Hindlimb muscle (tissue), 1 donor: ENCODE results near the gene CDHR3. TPM values are rescaled to one million over a fixed set of nuclear protein-coding genes. Genes with fewer than 3 reads are reported as not detected.

Experiments used
- DNase-seq: peaks from one replicate; pipeline ENCODE4 v3.0.0-alpha.2; 2013
- polyA plus RNA-seq: library from polyadenylated mRNA; unstranded; fragments of 120-200 nt; gene quantifications from one replicate; pipeline ENCODE4 v1.2.1, GENCODE V29; 2013; ENCODE audit not compliant: insufficient read length

Gene CDHR3
- polyA plus RNA-seq, 1 donor = 14.9 TPM

DNA sequence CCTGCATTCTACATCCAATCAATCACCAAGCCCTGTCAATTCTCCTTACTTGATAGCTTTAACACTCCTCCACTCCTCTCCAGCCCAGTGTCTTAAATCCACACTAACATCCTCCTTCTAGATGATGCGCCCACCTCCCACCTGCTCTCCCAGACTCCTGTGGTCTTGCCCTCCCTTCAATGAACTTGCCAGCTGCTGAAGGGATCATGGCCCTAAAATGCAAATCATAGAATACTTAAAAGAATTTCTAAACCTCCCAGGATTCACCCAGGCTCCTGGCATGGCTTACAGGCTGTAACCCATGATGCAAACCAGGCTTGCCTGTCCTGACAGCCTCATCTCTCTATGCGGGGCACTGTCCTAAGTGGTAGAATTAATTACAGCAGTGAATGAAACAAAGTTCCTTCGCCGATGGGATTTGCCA is 105.5 kb downstream of the CDHR3 start:
- DNase-seq = no peak

DNA sequence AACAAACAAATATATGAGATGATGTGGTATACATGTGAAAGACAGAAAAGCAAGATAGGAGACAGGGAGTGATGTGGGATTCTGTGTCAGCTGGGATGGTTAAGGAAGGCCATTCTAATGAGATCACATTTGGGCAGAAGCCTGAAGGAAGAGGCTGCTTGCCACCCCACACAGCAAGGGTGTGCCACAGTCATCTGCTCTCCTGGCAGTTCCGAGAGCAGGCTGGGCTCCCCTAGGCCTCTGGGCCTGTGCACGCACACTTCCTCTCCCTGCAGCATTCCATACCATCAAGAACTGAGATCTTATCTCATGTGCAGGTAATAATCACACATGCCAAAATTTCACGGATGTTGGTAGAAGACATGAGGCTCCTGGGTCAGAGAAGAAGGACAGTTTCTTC is 105.9 kb downstream of the CDHR3 start:
- no peak for DNase-seq

DNA sequence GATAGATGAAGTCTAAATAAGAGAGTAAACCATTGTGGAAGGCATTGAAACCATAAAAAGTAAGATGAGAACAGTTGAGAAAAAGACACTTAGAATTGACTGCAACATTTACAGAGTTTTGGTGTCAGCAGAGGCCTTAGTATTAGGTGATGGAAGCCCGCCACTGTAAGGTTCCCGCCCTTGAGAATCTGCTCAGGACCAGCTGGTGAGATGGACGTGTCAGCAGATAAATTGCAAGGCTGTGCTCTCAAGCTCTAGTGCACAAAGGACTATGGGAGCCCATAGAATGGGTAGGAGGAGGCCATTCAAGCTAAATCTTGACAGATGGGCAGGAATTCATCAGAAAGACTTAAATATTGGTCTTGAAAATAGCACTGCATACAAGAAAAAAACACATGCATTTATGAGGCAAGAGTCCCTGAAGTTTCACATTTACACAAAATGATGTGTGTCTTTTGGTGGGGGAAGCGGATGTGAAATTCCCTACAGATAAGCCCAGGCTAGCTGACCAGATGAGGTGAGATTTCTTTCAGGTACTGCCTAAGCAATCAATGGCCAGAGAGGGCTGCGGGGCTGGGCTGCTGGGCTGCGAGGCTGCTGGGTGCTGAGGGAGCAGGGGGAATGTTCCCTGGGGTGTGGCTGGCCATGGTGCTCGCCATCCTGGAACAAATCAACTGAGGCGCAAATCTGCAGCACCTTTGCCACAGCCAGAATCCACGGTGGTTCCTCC is 106.6 kb downstream of the CDHR3 start:
- no peak for DNase-seq

DNA sequence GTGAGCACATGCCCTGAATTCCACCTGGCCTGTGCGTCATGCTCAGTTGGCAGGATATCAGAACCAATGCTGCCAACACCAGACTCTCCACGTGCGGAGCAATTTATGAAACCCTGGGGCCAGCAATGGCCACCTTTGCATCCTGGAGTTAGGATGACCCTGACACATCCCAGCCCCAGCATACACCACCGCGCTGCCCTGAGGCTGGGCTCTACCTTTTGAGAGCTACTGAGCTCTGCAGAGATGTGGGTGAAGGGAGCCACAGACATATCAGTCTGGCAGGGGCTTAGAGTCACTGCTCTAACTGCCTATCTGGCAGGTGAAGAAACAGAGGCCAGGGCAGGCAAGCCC is 107.1 kb downstream of the CDHR3 start:
- no peak for DNase-seq

DNA sequence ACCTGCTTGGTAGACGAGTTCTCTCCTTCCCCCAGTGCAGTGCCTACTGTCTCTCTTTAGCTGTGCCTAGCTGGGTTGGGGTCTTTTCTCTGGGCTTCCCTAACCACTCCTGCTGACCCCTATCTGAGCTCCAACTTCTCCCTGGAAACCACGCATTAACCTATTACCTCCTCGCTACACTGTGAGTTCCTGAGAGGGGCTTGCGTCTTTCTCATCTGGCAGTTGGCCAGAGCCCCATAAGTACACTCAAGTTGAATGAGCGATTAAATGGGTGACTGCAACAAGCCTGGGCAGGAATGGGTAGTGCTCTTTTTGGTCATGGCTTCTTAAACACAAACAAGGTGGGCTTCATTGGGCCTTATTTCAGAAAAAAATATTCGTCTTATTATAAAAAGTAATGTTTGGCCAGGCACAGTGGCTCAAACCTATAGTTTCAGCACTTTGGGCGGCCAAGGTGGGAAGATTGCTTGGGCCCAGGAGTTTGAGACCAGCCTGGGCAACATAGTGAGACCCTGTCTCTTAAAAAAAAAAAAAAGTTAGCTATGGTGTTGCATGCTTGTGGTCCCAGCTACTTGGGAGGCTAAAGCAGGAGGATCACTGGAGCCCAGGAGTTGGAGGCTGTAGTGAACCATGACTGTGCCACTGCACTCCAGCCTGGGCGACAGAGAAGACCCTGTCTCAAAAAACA is 107.6 kb downstream of the CDHR3 start:
- no peak for DNase-seq

DNA sequence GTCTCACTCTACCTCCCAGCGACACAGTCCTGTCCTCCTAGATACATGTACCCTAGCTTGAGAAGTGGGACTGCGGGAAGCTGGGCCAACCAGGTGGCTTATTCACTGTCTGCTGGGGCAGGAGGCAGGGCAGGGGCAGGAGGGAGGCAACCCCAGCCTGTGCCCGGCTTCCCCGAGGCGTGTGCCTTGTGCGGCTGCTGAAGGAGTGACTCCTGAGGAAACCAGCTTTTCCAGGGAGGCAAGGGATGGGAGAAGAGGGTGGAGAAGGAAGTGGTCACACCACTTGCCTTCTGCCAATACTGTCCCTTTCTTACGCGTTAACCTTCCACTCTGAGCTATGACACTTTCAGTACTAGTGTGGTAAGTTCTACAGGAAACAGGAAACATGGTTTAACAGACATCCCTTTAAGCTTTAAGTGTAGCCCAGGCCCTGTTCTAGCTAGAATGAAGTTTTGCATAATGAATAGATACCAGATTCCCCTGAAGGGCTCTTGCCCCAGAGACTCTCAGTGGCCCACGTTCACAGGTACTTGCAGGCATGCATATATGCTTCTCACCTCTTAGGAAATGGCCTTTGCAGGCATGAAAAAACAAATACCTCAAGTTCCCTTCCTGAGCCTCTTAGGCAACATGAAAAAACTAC is 108.4 kb downstream of the CDHR3 start:
- no peak for DNase-seq

DNA sequence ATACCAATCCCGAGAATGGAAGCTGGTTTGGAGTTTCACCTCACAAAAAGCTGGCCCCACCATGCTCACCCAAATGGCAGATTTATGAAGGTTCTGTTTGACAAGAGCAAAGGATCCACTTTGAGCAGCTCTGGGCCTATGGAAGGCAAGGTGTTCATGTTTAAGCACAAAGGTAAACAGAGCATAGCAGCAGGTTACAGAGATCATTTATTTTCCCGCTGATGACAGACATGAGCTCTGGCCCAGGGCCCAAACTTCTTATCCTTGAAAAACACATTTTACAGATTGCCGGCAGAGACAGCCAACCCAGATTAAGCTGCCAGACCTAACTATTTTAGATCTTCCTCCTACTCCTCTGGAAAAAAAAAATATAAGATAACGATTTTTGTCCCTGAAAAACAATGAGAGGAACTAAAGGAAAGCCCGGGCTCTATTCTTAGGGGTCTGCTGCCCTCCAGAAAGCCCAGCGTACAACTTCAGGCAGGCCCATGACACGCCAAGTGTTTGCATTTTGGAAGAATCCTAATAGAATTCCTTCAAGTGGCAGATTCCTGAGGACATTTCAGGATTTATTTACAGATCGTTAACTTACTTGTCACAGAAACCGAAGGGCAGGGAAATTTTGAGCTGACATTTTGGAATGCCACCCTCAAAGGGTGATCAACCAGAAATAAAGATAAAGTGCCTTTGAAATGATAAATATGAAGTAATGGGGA is 109.1 kb downstream of the CDHR3 start:
- DNase-seq = no peak

DNA sequence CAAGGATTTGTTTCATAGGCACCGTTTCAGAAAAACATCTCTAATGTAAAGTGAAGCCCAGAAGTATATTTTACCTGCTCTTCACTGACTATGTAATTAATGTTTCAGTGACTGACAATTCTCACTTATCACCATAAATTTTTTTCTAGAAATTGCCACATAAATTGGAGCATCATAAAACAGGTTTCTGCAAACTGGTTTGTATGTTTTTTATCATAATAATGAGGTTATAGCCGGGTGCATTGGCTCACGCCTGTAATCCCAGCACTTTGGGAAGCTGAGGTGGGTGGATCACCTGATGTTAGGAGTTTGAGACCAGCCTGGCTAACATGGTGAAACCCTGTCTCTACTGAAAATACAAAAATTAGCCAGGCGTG is 109.6 kb downstream of the CDHR3 start:
- DNase-seq = no peak

DNA sequence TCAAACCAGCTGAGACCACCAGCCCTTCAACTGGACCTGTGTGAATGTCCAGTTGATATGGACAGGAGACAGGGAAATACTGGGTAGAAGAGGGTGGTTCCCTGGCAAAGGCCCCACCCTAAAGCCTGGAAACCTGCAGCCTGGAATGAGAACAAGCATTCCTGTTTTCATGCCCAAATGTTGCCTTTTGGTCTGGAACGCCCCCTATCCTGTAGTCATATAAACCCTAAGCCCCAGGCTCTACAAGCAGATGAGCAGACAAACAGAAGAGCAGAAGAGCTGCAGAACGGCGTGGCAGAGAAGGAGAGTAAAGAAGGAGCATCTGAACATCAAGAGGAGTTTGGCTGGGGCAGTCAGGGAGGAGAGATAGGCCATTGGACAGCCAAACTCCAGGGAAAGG is 110.6 kb downstream of the CDHR3 start:
- DNase-seq = no peak

DNA sequence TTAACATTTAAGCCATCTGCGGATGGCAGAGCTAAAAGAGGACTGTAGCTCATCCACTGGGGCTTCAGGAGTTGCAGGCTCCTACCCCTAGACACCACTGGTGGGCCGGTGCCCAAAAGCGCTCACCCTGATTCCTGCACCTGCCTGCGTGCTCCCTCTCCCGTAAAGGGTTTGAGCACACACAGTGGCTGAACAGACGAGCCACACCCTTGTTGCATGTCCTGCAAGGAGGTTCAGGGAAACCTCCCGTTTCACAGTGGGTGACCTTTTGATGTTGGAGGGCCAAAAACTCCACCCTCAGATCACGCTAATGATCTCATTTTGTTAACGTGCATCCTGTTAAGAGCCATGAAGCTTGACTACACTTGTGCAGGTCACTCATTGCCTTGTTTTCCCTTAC is 111.2 kb downstream of the CDHR3 start:
- DNase-seq = no peak

DNA sequence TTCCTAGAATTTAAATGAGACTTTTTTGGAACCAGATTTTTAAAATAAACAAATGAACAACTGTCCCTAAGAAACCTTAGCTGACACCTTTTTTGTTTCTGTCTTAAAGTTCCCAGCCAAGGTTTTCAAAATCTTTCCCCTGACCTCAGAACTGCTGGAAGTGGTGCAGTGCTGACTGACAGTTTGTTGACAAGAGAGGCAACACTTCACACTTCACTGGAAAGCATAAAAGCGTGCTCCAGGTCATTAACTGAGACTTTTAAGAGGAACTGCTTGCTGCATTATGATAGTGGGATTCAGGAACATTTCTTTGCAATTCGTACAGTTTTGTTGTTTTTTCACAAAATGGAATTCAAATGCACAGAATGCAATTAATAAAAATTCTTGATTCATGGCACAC is 112.9 kb downstream of the CDHR3 start:
- no peak for DNase-seq

DNA sequence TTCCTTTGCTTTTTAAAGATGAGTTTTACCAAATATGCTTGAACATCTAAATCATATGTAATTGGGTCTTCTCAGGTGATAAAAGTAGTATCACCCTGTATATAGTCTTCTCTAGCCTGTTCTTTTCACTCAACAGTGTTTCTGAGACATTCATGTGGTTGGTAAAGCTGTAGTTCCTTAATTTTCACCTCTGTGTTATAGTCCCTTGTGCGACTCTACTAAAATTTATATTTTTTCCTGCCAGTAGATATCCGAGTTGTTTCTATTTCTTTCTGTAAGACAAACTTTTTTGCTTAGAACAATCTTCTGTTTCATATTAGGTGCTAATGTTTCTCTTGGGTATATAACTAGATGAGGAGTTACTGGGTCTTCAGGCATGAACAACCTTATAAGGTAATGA is 113.5 kb downstream of the CDHR3 start:
- no peak for DNase-seq

DNA sequence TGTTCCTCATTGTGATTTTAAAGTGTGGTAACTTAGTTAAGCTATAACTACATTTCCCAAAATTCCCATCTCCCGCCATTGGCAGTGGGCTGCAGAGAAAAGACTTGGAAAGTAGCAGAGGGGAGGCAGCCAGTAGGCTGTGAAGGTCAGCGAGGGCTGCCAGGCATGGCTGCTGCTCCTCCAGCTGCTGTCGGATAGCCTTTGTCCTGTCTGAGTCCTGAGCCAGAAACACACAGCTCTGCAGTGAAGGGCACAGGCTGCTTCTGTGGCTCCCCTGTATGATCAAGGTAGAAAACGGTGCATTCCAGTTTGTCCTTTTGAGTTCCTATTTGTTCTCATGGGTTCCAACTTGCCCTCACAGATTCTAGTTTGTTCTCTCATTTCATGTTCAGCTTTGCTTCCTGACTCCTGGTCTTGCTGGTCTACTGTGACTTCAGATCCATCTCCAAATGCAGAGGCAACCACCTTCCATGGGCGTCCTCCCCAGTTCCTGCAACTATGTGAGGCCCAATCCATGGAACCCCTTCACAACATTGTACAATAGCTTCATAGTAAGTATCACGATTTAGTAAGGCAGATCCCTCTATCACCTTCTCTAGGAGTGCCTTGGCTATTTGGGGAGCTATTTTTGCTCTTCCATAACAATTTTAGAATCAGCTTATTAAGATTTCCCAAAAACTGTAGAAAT is 117.4 kb downstream of the CDHR3 start:
- DNase-seq = no peak

DNA sequence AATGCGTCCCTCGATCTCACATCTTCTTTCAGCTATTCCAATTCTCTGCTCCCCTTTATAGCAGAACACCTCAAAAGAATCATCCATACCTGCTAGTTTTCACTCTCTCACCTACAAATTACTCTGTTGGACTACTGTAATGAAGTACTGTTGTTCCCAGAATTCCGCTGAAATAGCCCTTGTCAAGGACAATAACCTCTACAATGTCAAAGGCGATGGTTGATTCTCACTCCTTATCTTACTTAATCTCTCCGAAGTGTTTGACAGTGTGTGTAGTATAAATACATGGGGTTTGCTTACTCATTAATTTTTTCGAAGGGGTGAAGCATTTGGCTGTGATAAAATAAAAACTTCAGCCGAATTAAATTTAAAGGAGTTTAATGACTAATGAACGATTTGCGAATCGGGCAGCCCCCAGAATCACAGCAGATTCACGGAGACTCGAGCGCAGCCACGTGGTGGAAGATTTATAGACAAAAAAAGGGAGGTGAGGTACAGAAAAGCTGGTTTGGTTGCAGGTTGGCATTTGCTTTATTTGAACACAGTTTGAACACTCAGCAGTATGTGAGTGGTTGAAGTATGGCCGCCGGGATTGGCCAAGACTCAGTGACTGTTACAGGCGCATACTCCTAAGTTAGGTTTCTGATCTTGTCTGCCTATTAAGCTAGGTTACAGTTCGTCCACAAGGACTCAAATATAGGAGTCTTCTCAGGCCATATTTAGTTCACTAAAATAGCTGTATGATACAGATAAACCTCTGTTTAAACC is 119.2 kb downstream of the CDHR3 start:
- no peak for DNase-seq

Other genes with a start within 250 kb of the CDHR3 start
- gene ATXN7L1, start 86.7 kb upstream of the CDHR3 start, polyA plus RNA-seq = 7.5 TPM
- gene SYPL1, start 149.0 kb downstream of the CDHR3 start, polyA plus RNA-seq = 60.0 TPM